Measurements from ENCODE around the gene SNPH. TPM values are rescaled to one million over a fixed set of nuclear protein-coding genes. Genes with fewer than 3 reads are reported as not detected.

Gene SNPH
- total and polyA plus RNA-seq, 8 donors: 1.8 to 5.9 (median 2.3) TPM

DNA sequence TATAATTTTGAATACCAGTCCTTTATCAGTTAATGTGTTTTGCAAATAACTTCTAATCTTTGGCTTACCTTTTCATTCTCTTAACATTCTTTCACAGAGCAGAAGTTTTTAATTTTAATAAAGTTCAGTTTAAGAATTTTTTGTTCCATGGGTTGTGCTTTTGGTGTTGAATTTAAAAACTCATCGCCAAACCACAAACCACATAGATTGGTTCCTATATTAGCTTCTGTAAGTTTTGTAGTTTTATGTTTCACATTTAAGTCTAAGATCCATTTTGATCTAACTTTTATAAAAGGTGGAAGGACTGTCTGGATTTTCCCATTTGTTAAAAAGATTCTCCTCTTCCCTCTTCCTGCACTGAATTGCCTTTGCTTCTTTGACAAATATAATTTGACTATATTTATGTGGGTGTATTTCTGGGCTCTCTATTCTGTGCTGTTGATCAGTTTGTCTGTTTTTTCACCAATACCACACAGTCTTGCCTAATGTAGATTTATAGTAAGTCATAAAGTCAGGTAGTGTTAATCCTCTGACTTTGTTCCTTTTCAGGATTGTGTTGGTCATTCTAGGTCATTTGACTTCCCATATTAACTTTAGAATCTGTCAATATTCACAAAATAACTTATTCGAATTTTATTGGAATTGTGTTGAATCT is 80.3 kb downstream of the SNPH start:
- TF ChIP-seq, protein P1, sequence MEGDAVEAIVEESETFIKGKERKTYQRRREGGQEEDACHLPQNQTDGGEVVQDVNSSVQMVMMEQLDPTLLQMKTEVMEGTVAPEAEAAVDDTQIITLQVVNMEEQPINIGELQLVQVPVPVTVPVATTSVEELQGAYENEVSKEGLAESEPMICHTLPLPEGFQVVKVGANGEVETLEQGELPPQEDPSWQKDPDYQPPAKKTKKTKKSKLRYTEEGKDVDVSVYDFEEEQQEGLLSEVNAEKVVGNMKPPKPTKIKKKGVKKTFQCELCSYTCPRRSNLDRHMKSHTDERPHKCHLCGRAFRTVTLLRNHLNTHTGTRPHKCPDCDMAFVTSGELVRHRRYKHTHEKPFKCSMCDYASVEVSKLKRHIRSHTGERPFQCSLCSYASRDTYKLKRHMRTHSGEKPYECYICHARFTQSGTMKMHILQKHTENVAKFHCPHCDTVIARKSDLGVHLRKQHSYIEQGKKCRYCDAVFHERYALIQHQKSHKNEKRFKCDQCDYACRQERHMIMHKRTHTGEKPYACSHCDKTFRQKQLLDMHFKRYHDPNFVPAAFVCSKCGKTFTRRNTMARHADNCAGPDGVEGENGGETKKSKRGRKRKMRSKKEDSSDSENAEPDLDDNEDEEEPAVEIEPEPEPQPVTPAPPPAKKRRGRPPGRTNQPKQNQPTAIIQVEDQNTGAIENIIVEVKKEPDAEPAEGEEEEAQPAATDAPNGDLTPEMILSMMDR (IDR thresholded peaks at IDR 0.05): no peak

DNA sequence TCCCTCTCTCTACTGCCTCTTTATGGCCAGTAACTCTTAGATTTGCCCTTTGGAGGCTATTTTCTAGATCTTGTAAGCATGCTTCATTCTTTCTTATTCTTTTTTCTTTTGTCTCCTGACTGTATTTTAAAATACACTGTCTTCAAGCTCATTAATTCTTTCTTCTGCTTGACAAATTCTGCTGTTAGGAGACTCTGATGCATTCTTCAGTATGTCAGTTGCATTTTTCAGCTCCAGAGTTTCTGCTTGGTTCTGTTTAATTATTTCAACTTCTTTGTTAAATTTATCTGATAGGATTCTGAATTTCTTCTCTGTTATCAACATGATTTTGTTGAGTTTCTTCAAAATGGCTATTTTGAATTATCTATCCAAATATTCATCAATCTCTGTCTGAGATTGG is 87.9 kb downstream of the SNPH start:
- H3K9me3 ChIP-seq: peaks cover 0 to 8% of the 10 kb centered on the region in 2 donors
- ATAC-seq (no peak), DNase-seq (no peak)
- intact Hi-C loops (cut with DNase I): no loop called here
- H3K27me3 ChIP-seq: no peaks in the 10 kb centered on the region
- no peak overlapping the region for H3K4me3 ChIP-seq
- peaks cover 0 to 23% of the 10 kb centered on the region in 2 donors for H3K36me3 ChIP-seq
- no peaks in the 10 kb centered on the region for H3K4me1 ChIP-seq
- TF ChIP-seq, protein P1 (IDR thresholded peaks at IDR 0.05): no peak
- H3K27ac ChIP-seq: no peak overlapping the region

More for the DNA sequence above, 80.3 kb downstream of the SNPH start:
- intact Hi-C loops (cut with DNase I): no loop called here
- Histone ChIP-seq H3K36me3 (no peaks in the 10 kb centered on the region), H3K9me3 (peaks cover 0 to 19% of the 10 kb centered on the region in 2 donors), H3K4me1 (no peaks in the 10 kb centered on the region), H3K27me3 (no peaks in the 10 kb centered on the region), H3K27ac (no peak overlapping the region), H3K4me3 (no peak overlapping the region)
- DNase-seq (no peak), ATAC-seq (no peak)

DNA sequence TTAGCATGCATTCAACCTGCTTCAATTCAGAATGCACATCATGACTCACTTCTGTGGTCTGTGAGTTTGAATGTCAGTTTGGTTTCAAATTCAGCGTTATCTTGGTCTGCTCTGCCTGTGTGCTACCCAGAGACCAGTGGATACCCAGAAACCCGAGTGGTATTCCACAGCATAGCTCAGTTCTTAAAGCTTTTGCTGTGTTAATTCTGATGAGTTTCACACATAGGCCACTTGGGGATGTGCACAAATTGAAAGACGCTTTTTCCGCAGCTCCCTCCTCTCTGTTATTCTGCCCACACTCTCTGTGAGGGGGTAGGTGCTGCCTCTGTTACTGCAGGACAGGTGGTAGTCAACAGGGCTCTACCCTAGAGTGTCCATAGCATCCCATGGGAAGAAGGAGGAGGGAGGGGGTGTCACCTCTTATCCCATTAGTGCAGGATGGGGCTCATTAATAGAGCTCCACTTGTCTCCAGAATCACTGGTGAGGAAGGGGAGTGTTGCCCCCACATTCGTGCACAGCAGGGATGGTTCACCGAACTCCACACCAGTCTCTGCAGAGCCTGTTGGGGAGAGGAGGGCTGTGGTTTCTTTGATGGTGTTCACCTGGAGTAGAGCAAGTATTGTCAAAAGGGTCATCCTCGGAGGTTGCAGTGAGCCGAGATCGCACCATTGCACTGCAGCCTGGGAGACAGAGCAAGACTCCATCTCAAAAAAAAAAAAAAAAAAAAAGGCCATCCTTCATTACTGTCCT is 92.0 kb downstream of the SNPH start:
- no peaks in the 10 kb centered on the region for H3K27me3 ChIP-seq
- ATAC-seq (no peak), DNase-seq (no peak)
- no peak overlapping the region for H3K27ac ChIP-seq
- TF ChIP-seq, protein P1 (IDR thresholded peaks at IDR 0.05): no peak
- H3K4me3 ChIP-seq: no peak overlapping the region
- peaks cover 0 to 48% of the 10 kb centered on the region in 2 donors for H3K36me3 ChIP-seq
- H3K9me3 ChIP-seq: no peaks in the 10 kb centered on the region
- peaks cover 0 to under 1% of the 10 kb centered on the region in 2 donors for H3K4me1 ChIP-seq
- intact Hi-C loops (cut with DNase I): no loop called here

Other genes with a start within 250 kb of the SNPH start
- 100 to 1,000 TPM; 121 to 149 TPM for gene PSMF1, start 147.7 kb upstream of the SNPH start, total RNA-seq
- gene PSMF1, start 147.7 kb upstream of the SNPH start, polyA plus RNA-seq (ENCODE audit: insufficient read length in 6 of 6): 100 to 1,000 TPM; 123 to 142 (median 130) TPM
- 1 to 10 TPM; 4.0 to 5.0 TPM for gene TMEM74B, start 81.3 kb upstream of the SNPH start, total RNA-seq
- 10 to 100 TPM; 10.4 to 16.3 (median 13.7) TPM for gene TMEM74B, start 81.3 kb upstream of the SNPH start, polyA plus RNA-seq (ENCODE audit: insufficient read length in 6 of 6)
- under 1 TPM in 1 of 2 donors, not detected in 1; 0.76 TPM for gene C20orf202, start 62.8 kb upstream of the SNPH start, total RNA-seq
- 1 to 10 TPM; 1.1 to 1.7 (median 1.3) TPM for gene C20orf202, start 62.8 kb upstream of the SNPH start, polyA plus RNA-seq (ENCODE audit: insufficient read length in 6 of 6)
- not detected for gene RAD21L1, start 40.2 kb upstream of the SNPH start, total RNA-seq
- gene RAD21L1, start 40.2 kb upstream of the SNPH start, polyA plus RNA-seq (ENCODE audit: insufficient read length in 6 of 6): not detected
- gene SDCBP2, start 62.8 kb downstream of the SNPH start, total RNA-seq: 10 to 100 TPM; 13.5 to 21.5 TPM
- gene SDCBP2, start 62.8 kb downstream of the SNPH start, polyA plus RNA-seq (ENCODE audit: insufficient read length in 6 of 6): 1 to 10 TPM; 1.8 to 3.3 (median 2.9) TPM
- gene FKBP1A, start 126.8 kb downstream of the SNPH start, total RNA-seq: 100 to 1,000 TPM; 278 to 385 TPM
- 100 to 1,000 TPM; 400 to 507 (median 446) TPM for gene FKBP1A, start 126.8 kb downstream of the SNPH start, polyA plus RNA-seq (ENCODE audit: insufficient read length in 6 of 6)
- gene NSFL1C, start 200.6 kb downstream of the SNPH start, total RNA-seq: 10 to 100 TPM; 60.5 to 96.9 TPM
- 10 to 100 TPM; 87.6 to 94.8 (median 92.9) TPM for gene NSFL1C, start 200.6 kb downstream of the SNPH start, polyA plus RNA-seq (ENCODE audit: insufficient read length in 6 of 6)
- 10 to 100 TPM in 1 of 2 donors, 1 to 10 TPM in 1; 9.2 to 29.9 TPM for gene SIRPB2, start 225.1 kb downstream of the SNPH start, total RNA-seq
- 1 to 10 TPM; 1.3 to 2.8 (median 1.9) TPM for gene SIRPB2, start 225.1 kb downstream of the SNPH start, polyA plus RNA-seq (ENCODE audit: insufficient read length in 6 of 6)